Measurements from ENCODE around the gene THBS3.

THBS3 gene

DNA sequence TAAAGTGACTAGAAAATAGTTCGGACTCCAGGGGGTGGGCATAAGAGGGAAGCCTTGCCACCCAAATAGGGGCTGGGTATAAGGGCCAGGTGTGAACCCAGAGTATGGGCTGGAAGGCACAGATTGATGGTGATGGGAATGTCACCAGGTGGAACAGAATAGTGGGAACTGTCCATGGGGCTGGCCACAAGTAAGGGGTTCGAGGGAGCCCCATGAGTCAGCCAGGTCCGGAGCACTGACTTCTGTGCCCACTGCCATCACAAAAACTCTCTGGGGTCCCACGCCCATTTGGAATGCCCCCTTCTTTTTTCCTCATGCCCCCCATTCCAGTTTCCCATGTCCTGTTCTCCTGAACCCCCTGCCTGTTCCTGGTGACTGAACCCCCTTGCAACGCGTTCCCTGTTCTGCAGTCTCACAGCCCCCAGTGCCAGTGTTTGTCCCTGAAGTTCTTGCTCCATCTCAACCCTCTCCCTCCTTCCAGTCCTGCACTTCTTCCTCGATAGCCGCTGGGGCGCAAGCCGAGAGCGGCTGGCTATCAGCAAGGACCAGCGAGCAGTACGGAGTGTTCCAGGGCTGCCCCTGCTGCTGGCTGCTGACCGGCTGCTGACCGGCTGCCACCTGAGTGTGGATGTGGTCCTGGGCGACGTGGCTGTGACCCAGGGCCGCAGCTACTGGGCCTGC lies 26.2 kb downstream of the THBS3 start:
- DNase-seq (ENCODE audit: low read depth), result no peak
- no peak overlapping the region for H3K4me3 ChIP-seq (ENCODE audit: low read depth, low read length)
- no peak for TF ChIP-seq CTCF (IDR thresholded peaks at IDR 0.05; ENCODE audit: low read depth, low read length, missing control alignments)

DNA sequence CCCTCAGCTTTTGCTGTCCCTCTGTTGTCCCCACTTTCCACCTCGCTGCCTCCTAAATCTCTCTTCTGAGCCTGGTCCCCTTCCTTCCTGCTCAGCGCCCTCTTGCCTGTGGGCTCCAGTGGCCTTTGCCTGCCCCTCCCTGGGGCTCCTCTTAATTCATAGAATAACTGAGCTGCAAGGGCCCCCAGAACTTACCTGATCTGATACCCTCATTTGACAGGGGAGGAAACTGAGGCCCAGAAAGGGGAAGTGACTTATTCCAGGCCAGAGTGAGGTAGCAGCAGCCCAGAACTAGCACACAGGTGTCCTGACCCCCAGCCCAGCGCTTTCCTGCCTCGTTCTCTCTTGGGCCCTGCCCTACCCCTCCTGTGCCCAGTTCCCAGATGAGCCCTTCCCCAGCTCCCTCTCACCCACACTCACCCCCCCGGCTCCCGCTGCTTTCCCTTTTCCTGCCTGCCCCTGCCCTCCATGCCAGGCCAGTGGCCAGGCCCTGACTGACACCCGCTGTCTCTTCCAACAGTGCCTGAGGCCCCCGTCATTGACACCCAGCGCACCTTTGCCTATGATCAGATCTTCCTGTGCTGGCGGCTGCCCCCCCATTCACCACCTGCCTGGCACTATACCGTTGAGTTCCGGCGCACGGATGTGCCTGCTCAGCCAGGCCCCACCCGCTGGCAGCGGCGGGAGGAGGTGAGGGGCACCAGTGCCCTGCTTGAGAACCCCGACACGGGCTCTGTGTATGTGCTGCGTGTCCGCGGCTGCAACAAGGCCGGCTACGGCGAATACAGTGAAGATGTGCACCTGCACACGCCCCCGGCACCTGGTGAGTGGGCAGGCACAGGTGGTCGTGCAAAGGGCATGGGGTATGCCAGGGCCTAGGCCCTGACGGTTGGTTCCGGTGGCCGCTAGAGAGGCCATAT lies 28.3 kb downstream of the THBS3 start:
- no peak overlapping the region for H3K4me3 ChIP-seq (ENCODE audit: low read depth, low read length)
- TF ChIP-seq CTCF (IDR thresholded peaks at IDR 0.05; ENCODE audit: low read depth, low read length, missing control alignments), result no peak
- DNase-seq (ENCODE audit: low read depth), result no peak

GRCh38 chr1:155178441-155179111 lies 29.1 kb downstream of the THBS3 start:
- DNase-seq (ENCODE audit: low read depth), result no peak
- H3K4me3 ChIP-seq (ENCODE audit: low read depth, low read length), result no peak overlapping the region
- TF ChIP-seq CTCF (IDR thresholded peaks at IDR 0.05; ENCODE audit: low read depth, low read length, missing control alignments), result no peak

GRCh38 chr1:155177918-155178281 lies 29.8 kb downstream of the THBS3 start:
- DNase-seq (ENCODE audit: low read depth), result no peak
- H3K4me3 ChIP-seq (ENCODE audit: low read depth, low read length), result no peak overlapping the region
- no peak for TF ChIP-seq CTCF (IDR thresholded peaks at IDR 0.05; ENCODE audit: low read depth, low read length, missing control alignments)

- no peak for DNase-seq (ENCODE audit: low read depth)
- no peak overlapping the region for H3K4me3 ChIP-seq (ENCODE audit: low read depth, low read length)
These were observed 30.3 kb downstream of the THBS3 start for GRCh38 chr1:155177192-155177917.

More at GRCh38 chr1:155177192-155177917, 30.3 kb downstream of the THBS3 start:
- TF ChIP-seq CTCF (IDR thresholded peaks at IDR 0.05; ENCODE audit: low read depth, low read length, missing control alignments), result no peak

Measured in GM12864 (cell line).